ENCODE data around the gene GNAS.

DNA sequence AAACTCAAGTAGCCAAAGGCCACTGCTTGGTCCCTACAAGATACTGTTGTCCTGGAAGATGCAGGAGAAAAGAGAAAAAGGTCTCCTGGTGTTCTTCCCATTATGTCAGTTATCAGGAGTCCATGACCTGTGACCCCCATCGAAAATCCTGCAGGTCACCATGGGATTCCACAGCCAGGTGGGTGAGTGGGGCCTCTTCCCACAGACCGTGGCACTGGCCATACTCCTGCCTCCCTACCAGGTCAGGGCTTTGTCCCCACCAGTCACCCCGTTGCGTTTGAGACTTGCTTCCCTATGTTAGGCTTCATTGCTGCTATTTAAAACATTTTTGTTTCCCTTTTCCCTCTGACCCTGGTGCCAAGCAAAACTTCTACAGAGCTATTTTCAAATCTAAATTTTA, 60.6 kb downstream of the GNAS start:
- TF ChIP-seq, protein P1, sequence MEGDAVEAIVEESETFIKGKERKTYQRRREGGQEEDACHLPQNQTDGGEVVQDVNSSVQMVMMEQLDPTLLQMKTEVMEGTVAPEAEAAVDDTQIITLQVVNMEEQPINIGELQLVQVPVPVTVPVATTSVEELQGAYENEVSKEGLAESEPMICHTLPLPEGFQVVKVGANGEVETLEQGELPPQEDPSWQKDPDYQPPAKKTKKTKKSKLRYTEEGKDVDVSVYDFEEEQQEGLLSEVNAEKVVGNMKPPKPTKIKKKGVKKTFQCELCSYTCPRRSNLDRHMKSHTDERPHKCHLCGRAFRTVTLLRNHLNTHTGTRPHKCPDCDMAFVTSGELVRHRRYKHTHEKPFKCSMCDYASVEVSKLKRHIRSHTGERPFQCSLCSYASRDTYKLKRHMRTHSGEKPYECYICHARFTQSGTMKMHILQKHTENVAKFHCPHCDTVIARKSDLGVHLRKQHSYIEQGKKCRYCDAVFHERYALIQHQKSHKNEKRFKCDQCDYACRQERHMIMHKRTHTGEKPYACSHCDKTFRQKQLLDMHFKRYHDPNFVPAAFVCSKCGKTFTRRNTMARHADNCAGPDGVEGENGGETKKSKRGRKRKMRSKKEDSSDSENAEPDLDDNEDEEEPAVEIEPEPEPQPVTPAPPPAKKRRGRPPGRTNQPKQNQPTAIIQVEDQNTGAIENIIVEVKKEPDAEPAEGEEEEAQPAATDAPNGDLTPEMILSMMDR (IDR thresholded peaks at IDR 0.05), result no peak
- TF ChIP-seq POLR2AphosphoS5 (IDR thresholded peaks at IDR 0.05; ENCODE audit: insufficient read depth in 1 of 2, low read depth in 1 of 2) (no peak), POLR2A (IDR thresholded peaks at IDR 0.05) (no peak)

Data from vagina (tissue), 2 donors.